GM13977 (cell line): ENCODE data around the gene FAM120A.

Experiments
- DNase-seq: peaks from one replicate; pipeline ENCODE4 v3.0.0; 2012; ENCODE audit warnings: low spot score
- in situ Hi-C: fragments of 300-500 bp; cut with MboI; formaldehyde crosslinking; loops from one replicate; pipeline ENCODE4 v1.12.0; 2022; ENCODE audit warnings: low sequenced_read_pairs, low pct_unique_long_range_greater_than_20kb, mixed read lengths, inconsistent platforms; ENCODE audit not compliant: unreplicated experiment
- TF ChIP-seq, protein P1 (sequence below): IDR thresholded peaks from 2 replicates; pipeline ENCODE4 v1.5.1; 2012; ENCODE audit warnings: mild to moderate bottlenecking, control low read depth; ENCODE audit not compliant: insufficient read depth; ENCODE audit errors: extremely low read depth, missing control alignments

The FAM120A gene

DNA sequence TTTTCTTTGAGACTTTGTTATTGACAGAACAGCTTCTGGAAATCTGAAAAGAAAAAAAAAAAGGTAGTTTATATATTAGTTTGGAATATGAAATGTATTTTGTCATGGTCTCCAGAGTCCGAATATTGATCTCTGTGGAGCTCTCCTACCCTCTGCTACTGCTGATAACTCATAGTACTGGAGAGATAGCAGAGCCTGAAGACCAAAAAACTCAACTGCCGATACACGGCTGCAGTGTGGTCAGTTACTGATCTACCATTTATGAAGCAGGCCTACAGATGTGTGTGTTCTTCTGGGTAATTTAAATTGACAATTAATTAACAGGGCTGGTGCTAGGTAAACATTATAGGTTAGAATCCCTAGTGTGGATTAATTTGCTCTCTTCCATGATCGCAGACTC lies 3.8 kb upstream of the FAM120A start:
- no peak for DNase-seq
- TF ChIP-seq, protein P1, sequence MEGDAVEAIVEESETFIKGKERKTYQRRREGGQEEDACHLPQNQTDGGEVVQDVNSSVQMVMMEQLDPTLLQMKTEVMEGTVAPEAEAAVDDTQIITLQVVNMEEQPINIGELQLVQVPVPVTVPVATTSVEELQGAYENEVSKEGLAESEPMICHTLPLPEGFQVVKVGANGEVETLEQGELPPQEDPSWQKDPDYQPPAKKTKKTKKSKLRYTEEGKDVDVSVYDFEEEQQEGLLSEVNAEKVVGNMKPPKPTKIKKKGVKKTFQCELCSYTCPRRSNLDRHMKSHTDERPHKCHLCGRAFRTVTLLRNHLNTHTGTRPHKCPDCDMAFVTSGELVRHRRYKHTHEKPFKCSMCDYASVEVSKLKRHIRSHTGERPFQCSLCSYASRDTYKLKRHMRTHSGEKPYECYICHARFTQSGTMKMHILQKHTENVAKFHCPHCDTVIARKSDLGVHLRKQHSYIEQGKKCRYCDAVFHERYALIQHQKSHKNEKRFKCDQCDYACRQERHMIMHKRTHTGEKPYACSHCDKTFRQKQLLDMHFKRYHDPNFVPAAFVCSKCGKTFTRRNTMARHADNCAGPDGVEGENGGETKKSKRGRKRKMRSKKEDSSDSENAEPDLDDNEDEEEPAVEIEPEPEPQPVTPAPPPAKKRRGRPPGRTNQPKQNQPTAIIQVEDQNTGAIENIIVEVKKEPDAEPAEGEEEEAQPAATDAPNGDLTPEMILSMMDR, result no peak
- in situ Hi-C loops, result no loop called here

DNA sequence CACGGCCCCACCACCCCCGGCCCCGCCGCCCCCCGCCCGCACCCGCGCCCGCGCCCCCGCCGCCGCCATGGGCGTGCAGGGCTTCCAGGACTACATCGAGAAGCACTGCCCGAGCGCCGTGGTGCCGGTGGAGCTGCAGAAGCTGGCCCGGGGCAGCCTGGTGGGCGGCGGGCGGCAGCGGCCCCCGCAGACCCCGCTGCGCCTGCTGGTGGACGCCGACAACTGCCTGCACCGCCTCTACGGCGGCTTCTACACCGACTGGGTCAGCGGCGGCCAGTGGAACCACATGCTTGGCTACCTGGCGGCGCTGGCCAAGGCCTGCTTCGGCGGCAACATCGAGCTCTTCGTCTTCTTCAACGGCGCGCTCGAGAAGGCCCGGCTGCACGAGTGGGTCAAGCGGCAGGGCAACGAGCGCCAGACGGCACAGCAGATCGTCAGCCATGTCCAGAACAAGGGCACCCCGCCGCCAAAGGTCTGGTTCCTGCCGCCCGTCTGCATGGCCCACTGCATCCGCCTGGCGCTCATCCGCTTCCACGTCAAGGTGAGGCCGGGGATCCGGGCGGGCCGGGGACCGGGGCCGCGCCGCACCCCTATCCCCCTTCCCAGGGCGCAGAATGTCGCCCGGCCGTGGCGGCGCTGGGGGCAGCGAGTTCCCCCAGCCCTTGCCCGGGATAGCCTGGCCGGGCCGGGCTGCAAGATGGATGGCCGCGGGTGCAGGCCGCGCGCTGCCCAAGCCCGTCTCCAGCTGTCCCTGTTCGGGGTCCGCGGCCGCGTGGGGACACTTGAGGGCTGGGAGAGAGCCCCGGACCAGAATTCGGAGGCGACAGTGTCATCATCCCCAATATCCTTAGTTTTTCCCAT lies 594 bp downstream of the FAM120A start:
- peak; percentile 34 for DNase-seq
- TF ChIP-seq, protein P1, result no peak
- in situ Hi-C loops, result no loop called here

DNA sequence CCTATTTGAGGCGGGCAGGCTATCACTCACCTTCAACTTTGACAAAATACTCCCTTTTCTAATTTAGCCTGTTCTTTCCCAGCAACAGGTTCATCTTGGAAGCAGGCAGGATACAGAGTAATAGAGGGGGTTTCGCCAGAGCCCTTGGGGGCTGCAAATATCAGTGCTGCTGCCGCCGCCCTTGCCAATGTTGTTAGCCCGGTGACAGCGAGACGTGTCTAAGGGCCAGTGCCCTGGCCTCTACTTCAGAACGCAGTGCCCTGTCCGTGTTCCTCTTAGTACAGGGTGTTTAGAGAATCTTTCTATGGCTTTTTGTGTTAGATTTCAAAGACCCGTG lies 1.2 kb downstream of the FAM120A start:
- in situ Hi-C loops, result no loop called here
- no peak for DNase-seq
- TF ChIP-seq, protein P1, result no peak

DNA sequence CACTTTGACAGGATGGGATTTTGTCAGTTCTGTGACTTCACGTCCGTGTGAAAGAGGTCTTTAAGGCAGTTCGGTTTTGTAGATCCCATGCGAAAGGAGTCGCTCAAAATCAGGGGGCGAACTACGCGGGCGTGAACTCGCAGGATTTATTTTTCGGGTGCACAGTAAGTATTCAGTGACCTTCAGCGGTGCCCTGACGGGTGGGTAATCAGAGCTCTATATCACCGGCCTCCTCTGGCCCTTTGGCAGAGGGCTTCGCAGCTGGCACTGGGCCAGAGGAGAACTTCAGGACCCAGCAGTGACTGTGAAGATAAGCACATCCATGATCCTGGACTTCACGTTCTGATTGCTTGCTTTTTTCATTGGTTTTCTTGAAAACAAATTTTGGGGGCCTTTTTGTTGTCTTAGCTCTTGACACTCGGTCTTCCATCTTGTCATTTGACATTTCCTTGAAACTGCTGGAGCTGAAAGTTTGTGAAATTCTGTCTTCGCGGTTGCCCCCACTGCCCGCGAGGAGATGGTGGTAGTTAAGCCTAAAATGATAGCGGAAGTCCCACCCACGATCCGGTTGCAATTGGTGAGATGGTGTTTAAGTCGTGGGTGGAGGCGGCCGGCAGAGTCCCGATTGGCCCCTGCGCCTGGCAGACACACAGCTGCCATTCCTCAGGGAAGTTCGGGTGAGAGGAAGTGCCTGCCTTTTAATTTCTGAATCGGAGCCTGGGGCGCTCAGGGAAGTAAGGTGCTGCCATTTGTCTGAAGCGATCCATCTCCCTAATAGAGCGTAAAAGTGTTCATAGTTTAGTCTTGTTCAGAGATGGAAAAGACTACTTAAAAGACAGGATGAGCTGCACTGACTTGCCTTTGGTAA lies 1.8 kb downstream of the FAM120A start, which contains the start of gene FAM120AOS:
Gene FAM120AOS (minus strand): TSS at position 535 of the 868 bp plus-strand sequence. CDS start 872 bp downstream, outside the sequence.
- peak; percentile 85 for DNase-seq
- in situ Hi-C loops, result no loop called here
- TF ChIP-seq, protein P1, result no peak

DNA sequence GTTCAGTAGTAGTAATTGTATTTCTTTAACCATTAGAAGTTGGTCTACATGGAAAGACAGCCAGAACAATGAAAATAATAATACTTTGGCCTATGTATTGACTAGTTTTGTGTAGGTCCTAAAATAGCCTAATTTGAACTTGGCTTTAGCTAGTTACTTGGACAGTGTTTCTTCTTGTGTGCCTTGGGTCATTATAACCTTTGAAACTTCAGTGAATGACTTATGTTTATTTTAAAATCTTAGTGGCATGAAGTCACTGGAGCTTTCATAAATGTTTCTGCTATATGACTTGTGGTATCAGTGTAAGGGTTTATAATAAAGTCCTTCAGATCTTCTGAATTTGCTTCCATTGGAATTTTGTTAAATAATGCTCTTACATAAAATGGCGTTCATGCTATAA lies 4.5 kb downstream of the FAM120A start:
- DNase-seq, result no peak
- in situ Hi-C loops, result no loop called here
- TF ChIP-seq, protein P1, result no peak

DNA sequence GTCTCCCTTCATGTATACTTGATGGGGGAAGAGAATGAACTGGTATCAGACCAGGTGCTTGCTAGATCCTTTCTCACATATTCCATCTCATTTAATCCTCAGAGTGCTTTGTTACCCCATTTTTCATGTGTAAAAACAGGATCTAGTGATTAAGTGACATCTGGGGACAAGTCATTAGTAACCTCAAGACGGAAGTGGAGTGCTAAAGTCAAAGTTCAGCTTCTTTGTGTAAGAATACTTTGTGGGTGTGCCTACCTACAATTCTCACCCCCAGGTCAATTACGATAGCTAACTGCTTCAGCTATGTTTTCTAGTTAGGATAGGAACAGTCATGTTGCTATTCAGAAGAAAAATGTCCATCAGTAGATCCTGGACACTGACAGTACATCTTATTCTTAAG lies 5.0 kb downstream of the FAM120A start:
- TF ChIP-seq, protein P1, result no peak
- no peak for DNase-seq
- in situ Hi-C loops, result no loop called here
